Neutrophil (primary cell): ENCODE data around the gene ROBO2.

Experiments used
- H3K27ac ChIP-seq: fragments of 200-600 bp; sonication (generic); 2 replicates; pipeline ENCODE4 v1.5.1; 2016; ENCODE audit warnings: mild to moderate bottlenecking, moderate library complexity
- H3K27me3 ChIP-seq: fragments of 200-600 bp; sonication (generic); 2 replicates; pipeline ENCODE4 v1.6.0; 2016; ENCODE audit warnings: mild to moderate bottlenecking
- H3K36me3 ChIP-seq: fragments of 200-600 bp; sonication (generic); 2 replicates; pipeline ENCODE4 v1.5.1; 2017
- H3K4me1 ChIP-seq, 2 experiments: fragments of 200-600 bp in 1 of 2; sonication (generic) in 1 of 2; 1 replicate in 1 of 2; 2 replicates in 1 of 2; pipeline versions ENCODE4 v1.5.1 to v1.6.1; 2013 to 2016; ENCODE audit warnings: low read depth in 1 of 2, low read length in 1 of 2, mild to moderate bottlenecking in 1 of 2, moderate library complexity in 1 of 2; ENCODE audit not compliant: control insufficient read depth in 1 of 2, insufficient read depth in 1 of 2
- H3K4me3 ChIP-seq, 2 experiments: fragments of 200-600 bp in 1 of 2; sonication (generic) in 1 of 2; 1 replicate in 1 of 2; 2 replicates in 1 of 2; pipeline ENCODE4 v1.5.1; 2013 to 2016; ENCODE audit warnings: low read depth in 1 of 2, low read length in 1 of 2, mild to moderate bottlenecking in 1 of 2, moderate library complexity in 1 of 2
- H3K9me3 ChIP-seq: fragments of 200-600 bp; sonication (generic); 2 replicates; pipeline ENCODE4 v1.5.1; 2016
- CTCF ChIP-seq: fragments of 200-600 bp; sonication (generic); IDR thresholded peaks from 2 replicates; pipeline ENCODE4 v1.5.1; 2016; ENCODE audit warnings: antibody characterized with exemption

Gene ROBO2

GRCh38 chr3:77325702-77326101 lies 285.8 kb downstream of the ROBO2 start:
- H3K27me3 ChIP-seq, result no peaks in the 10 kb centered on the region
- H3K4me1 ChIP-seq, result no peaks in the 10 kb centered on the region
- H3K9me3 ChIP-seq, result no peaks in the 10 kb centered on the region
- TF ChIP-seq CTCF, result no peak
- H3K36me3 ChIP-seq, result no peaks in the 10 kb centered on the region
- no peak overlapping the region for H3K27ac ChIP-seq
- H3K4me3 ChIP-seq, result no peak overlapping the region

- TF ChIP-seq CTCF, result no peak
- no peak overlapping the region for H3K4me3 ChIP-seq
Observed at GRCh38 chr3:77326586-77326985, 286.7 kb downstream of the ROBO2 start.

GRCh38 chr3:77328690-77329089 lies 288.8 kb downstream of the ROBO2 start:
- Histone ChIP-seq H3K4me1 (no peaks in the 10 kb centered on the region), H3K27me3 (no peaks in the 10 kb centered on the region), H3K4me3 (no peak overlapping the region), H3K36me3 (no peaks in the 10 kb centered on the region), H3K27ac (no peak overlapping the region), H3K9me3 (no peaks in the 10 kb centered on the region)
- no peak for TF ChIP-seq CTCF

More at GRCh38 chr3:77326586-77326985, 286.7 kb downstream of the ROBO2 start:
- H3K4me1 ChIP-seq, result no peaks in the 10 kb centered on the region
- H3K27me3 ChIP-seq, result no peaks in the 10 kb centered on the region
- no peaks in the 10 kb centered on the region for H3K9me3 ChIP-seq
- no peaks in the 10 kb centered on the region for H3K36me3 ChIP-seq
- no peak overlapping the region for H3K27ac ChIP-seq

GRCh38 chr3:77329116-77329515 lies 289.2 kb downstream of the ROBO2 start:
- H3K9me3 ChIP-seq, result no peaks in the 10 kb centered on the region
- no peak for TF ChIP-seq CTCF

GRCh38 chr3:77338195-77338594 lies 298.3 kb downstream of the ROBO2 start:
- no peak overlapping the region for H3K4me3 ChIP-seq
- H3K27me3 ChIP-seq, result no peaks in the 10 kb centered on the region
- no peaks in the 10 kb centered on the region for H3K4me1 ChIP-seq
- H3K36me3 ChIP-seq, result no peaks in the 10 kb centered on the region
- H3K9me3 ChIP-seq, result no peaks in the 10 kb centered on the region
- H3K27ac ChIP-seq, result no peak overlapping the region
- TF ChIP-seq CTCF, result no peak

More at GRCh38 chr3:77329116-77329515, 289.2 kb downstream of the ROBO2 start:
- no peak overlapping the region for H3K4me3 ChIP-seq
- H3K27ac ChIP-seq, result no peak overlapping the region
- no peaks in the 10 kb centered on the region for H3K36me3 ChIP-seq
- no peaks in the 10 kb centered on the region for H3K4me1 ChIP-seq
- no peaks in the 10 kb centered on the region for H3K27me3 ChIP-seq

- Histone ChIP-seq H3K9me3 (no peaks in the 10 kb centered on the region), H3K4me1 (no peaks in the 10 kb centered on the region), H3K27me3 (no peaks in the 10 kb centered on the region), H3K4me3 (no peak overlapping the region), H3K36me3 (no peaks in the 10 kb centered on the region), H3K27ac (no peak overlapping the region)
- TF ChIP-seq CTCF, result no peak
Observed at GRCh38 chr3:77342027-77342426, 302.1 kb downstream of the ROBO2 start.
